GM12878 (cell line): ENCODE results near the gene PLCB2.

Source experiments
- BHLHE40 ChIP-seq, 2 experiments: fragments of 450-650 bp in 1 of 2; IDR thresholded peaks; 2 replicates each; pipeline ENCODE4 v1.6.1; 2011 to 2017; ENCODE audit warnings: low read depth in 2 of 2, borderline replicate concordance in 1 of 2, improper control_type of control experiment in 1 of 2, low read length in 1 of 2, mild to moderate bottlenecking in 1 of 2
- BRCA1 ChIP-seq: IDR thresholded peaks from 2 replicates; pipeline ENCODE4 v1.6.1; 2011; ENCODE audit warnings: low read depth, low read length, improper control_type of control experiment
- CEBPZ ChIP-seq: fragments of 150-350 bp; IDR thresholded peaks from 2 replicates; pipeline ENCODE4 v1.6.1; 2016; ENCODE audit warnings: low read depth, low read length
- CTCF ChIP-seq, 3 experiments: IDR thresholded peaks in 2 of 3; conservative IDR thresholded peaks in 1 of 3; 2 replicates each; pipeline ENCODE4 v1.5.1; 2011; ENCODE audit warnings: low read depth in 3 of 3, low read length in 3 of 3, mild to moderate bottlenecking in 3 of 3, control low read depth in 2 of 3, moderate library complexity in 2 of 3, inconsistent platforms in 1 of 3, mixed read lengths in 1 of 3; ENCODE audit not compliant: control insufficient read depth in 2 of 3, insufficient read depth in 1 of 3; ENCODE audit errors: extremely low read depth in 1 of 3
- FOXK2 ChIP-seq: fragments of 450-650 bp; IDR thresholded peaks from 2 replicates; pipeline ENCODE4 v1.6.1; 2017; ENCODE audit warnings: mild to moderate bottlenecking, moderate library complexity
- IRF4 ChIP-seq: IDR thresholded peaks from 2 replicates; pipeline ENCODE4 v1.6.1; 2011; ENCODE audit warnings: low read depth, low read length
- MAX ChIP-seq: IDR thresholded peaks from 2 replicates; pipeline ENCODE4 v1.6.1; 2012; ENCODE audit warnings: low read depth, low read length, improper control_type of control experiment
- NFIC ChIP-seq: IDR thresholded peaks from 2 replicates; pipeline ENCODE4 v1.6.1; 2012; ENCODE audit warnings: low read depth, mild to moderate bottlenecking, inconsistent platforms, low read length, moderate library complexity
- POLR2A ChIP-seq: IDR thresholded peaks from 2 replicates; pipeline ENCODE4 v1.6.1; 2011; ENCODE audit warnings: low read depth, mild to moderate bottlenecking, low read length
- POLR2AphosphoS5 ChIP-seq: IDR thresholded peaks from 2 replicates; pipeline ENCODE4 v1.6.1; 2011; ENCODE audit warnings: mild to moderate bottlenecking, low read length, inconsistent platforms
- RAD51 ChIP-seq: fragments of 450-650 bp; IDR thresholded peaks from 2 replicates; pipeline ENCODE4 v1.6.1; 2016; ENCODE audit warnings: moderate library complexity, mild to moderate bottlenecking, inconsistent platforms
- RELB ChIP-seq: fragments of 450-650 bp; IDR thresholded peaks from 2 replicates; pipeline ENCODE4 v1.6.1; 2017; ENCODE audit warnings: low read depth, mild to moderate bottlenecking, moderate library complexity
- SIN3A ChIP-seq: IDR thresholded peaks from 2 replicates; pipeline ENCODE4 v1.6.1; 2012; ENCODE audit warnings: low read depth, low read length, improper control_type of control experiment
- ZNF384 ChIP-seq: IDR thresholded peaks from 2 replicates; pipeline ENCODE4 v1.6.1; 2012; ENCODE audit warnings: low read depth, mild to moderate bottlenecking, low read length, improper control_type of control experiment, borderline replicate concordance

- TF ChIP-seq IRF4, result no peak
- TF ChIP-seq CEBPZ, result no peak
- no peak for TF ChIP-seq ZNF384
- TF ChIP-seq POLR2AphosphoS5, result no peak
- TF ChIP-seq NFIC, result no peak
- TF ChIP-seq MAX, result no peak
- TF ChIP-seq POLR2A, result no peak
- no peak for TF ChIP-seq BHLHE40 (IDR thresholded peaks at IDR 0.05; ENCODE audit: borderline replicate concordance in 1 of 2, low read depth in 2 of 2, low read length in 1 of 2)
- no peak for TF ChIP-seq SIN3A
- no peak for TF ChIP-seq CTCF (IDR thresholded peaks at IDR 0.05 in 2 of 3, conservative IDR thresholded peaks at IDR 0.05 in 1 of 3; ENCODE audit: control insufficient read depth in 2 of 3, extremely low read depth in 1 of 3, insufficient read depth in 1 of 3, low read depth in 3 of 3, low read length in 3 of 3)
- TF ChIP-seq RAD51, result no peak
- TF ChIP-seq FOXK2, result no peak
- TF ChIP-seq RELB, result no peak
- TF ChIP-seq BRCA1, result no peak
These were observed 3.3 kb upstream of the PLCB2 start for GRCh38 chr15:40310993-40311392.
